GM12872 (cell line): ENCODE data around the gene MECR.
A peak's percentile ranks its signal among the peaks of the same experiment; 100 is the strongest.

Experiments used
- TF ChIP-seq, protein P1 (sequence below): IDR thresholded peaks from 3 replicates; pipeline ENCODE4 v1.5.1; 2011; ENCODE audit warnings: low read depth, mild to moderate bottlenecking, low read length, moderate library complexity; ENCODE audit not compliant: insufficient read depth

Gene MECR

DNA sequence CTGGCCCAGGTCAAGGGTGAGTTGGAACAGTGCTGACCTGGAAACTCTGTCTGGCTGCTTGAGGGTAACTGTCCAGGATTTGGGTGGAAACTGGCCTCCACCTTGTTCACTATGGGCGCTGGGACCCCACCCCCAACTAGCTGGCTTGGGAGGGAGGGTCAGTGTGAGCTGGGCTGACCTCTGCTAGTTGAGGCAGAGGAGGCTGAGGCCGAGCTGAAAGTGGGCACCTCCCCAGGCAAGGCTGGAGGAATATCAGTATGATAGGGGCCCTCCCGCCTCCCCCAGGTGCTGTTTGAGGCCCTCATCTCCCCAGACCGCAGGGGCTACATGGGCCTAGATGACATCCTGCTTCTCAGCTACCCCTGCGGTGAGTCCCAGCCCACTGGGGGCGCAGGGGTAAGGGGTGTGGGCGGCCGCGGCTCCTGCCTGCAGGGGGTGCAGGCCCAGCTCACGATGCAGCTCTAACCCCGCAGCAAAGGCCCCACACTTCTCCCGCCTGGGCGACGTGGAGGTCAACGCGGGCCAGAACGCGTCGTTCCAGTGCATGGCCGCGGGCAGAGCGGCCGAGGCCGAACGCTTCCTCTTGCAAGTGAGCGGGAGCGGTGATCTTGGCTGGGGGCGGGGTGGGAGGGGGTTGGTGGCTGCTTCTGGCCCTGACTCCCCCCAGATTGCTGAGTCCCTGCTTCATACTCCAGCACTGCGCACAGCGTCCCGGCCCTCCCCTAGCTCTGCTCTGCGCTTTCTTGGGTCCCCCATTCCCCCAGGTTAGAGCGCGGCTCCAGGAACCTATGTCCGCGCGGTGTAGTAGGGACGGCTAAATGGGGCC is 28.5 kb upstream of the MECR start:
- TF ChIP-seq, protein P1, sequence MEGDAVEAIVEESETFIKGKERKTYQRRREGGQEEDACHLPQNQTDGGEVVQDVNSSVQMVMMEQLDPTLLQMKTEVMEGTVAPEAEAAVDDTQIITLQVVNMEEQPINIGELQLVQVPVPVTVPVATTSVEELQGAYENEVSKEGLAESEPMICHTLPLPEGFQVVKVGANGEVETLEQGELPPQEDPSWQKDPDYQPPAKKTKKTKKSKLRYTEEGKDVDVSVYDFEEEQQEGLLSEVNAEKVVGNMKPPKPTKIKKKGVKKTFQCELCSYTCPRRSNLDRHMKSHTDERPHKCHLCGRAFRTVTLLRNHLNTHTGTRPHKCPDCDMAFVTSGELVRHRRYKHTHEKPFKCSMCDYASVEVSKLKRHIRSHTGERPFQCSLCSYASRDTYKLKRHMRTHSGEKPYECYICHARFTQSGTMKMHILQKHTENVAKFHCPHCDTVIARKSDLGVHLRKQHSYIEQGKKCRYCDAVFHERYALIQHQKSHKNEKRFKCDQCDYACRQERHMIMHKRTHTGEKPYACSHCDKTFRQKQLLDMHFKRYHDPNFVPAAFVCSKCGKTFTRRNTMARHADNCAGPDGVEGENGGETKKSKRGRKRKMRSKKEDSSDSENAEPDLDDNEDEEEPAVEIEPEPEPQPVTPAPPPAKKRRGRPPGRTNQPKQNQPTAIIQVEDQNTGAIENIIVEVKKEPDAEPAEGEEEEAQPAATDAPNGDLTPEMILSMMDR = no peak

DNA sequence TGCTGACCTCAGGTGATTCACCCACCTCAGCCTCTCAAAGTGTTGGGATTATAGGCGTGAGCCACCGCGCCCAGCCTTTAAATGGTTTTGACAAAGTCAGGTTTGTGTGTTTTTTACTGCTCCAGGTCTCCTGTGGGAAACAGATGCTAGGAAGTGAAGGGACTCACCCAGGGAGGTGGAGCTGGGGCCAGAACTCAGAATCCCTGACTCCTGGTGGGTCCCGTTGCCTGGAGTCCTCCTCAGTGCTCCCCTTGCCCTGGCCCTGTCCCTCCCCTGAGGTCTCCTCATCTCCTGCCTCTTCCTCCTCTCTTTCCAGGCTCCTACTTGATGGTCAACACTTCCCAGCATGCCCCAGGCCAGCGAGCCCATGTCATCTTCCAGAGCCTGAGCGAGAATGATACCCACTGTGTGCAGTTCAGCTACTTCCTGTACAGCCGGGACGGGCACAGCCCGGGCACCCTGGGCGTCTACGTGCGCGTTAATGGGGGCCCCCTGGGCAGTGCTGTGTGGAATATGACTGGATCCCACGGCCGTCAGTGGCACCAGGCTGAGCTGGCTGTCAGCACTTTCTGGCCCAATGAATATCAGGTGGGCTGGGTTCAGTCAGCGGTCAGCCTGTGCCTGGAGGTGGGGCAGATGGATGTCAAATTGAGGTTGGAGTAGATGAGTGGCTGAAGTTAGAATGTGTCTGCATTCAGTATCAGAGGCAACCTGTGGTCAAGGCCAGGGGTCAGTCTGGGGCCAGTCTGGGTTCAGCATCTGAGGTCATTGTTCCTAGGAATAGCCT is 27.6 kb upstream of the MECR start:
- TF ChIP-seq, protein P1 = no peak

DNA sequence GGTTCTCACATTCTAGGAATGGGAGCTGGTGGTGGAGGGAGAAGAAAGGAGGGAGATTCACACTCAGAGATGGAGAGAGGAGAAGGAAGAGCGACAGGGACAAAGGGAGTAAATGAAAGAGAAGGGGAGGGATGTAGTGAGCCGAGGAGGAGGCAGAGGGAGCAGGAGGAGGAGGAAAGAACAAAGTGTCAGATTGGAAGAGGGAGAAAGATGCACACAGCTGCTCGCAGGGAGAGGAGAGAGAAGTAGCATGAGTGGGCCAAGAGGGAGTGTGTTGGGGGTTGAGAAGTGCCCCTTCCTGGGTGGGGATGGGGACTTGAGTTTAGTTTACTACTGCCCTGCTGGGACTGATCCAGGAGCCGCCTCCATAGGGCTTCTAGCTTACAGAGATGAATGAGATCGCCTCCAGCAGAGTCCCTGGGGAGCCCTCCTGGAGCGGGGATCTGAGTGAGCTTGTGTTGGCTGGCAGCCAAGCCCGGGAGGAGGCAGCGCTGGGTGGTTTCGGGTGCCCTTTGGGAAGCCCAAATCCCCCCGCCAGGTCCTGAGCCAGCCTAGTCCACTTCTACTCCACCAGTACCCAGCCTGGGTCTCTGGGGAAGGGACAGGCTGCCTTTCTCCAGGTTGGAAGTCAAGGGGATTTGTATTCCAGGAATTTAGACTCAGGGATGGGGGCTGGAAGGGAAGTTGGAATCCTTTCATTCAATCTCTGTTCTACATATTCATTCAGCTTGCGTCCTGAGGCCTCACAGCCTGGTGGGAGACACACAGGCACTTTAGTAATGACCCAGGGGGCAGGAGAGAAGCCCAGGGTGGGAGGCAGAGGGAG is 26.5 kb upstream of the MECR start:
- TF ChIP-seq, protein P1 = no peak

DNA sequence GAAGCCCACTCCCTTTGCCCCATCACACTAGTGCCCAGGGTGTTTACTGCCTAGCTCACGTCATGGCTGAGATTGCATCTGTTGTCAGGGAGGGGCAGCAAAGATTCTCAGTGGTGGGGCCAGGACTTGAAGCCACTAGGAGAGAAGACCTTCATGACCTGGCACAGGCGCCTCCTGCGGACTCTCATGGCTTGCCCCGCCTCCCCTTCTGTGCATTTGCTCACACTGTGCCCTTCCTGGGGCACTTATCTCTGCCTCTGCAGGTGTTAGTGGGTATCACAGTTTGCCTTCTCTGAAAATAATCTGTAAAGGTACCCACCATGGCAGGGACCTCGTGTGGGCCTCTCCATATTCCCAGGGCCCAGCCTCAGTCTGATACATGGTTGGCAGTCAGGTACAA is 25.7 kb upstream of the MECR start:
- TF ChIP-seq, protein P1 = 0 out of 3 replicates have a peak, but pooled peaks have one; percentile 25

DNA sequence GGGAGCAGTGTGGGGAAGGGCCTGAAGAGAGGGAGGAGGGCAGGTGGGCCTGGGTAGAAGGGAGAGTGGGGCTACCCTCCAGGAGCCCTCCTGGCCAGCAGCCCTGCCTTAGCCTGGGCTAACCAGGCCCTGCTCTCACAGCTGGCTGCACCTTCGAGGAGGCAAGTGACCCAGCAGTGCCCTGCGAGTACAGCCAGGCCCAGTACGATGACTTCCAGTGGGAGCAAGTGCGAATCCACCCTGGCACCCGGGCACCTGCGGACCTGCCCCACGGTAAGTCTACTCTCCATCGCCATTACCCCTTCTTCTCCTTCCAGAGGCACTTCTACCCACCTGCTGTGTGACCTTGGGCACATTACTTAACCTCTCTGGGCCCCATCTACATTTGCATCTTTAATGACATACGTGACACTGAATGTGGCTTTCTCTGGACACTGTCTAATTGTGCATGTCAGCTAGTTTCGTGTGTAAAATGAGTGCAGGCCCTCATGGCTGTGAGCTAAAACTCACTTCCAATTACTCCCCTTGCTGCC is 24.5 kb upstream of the MECR start:
- TF ChIP-seq, protein P1 = no peak

DNA sequence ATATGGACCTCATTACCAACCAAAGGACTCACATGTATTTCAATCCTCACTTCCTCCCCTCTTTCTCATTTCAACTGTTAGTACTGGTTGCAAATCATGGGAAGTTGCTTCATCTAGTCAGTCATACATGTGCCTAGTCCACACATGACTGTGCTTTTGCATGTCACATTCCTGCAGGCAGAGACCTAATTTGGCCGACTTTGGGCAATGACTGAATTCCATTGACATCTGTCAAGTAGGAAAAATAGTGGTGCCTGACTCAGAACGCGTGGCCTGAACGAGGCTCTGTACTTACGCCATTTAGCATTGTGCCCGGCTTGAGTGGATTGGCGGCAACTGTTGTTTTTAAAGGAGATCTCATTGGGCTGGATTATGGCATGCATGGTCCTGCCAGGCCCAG is 23.6 kb upstream of the MECR start:
- TF ChIP-seq, protein P1 = no peak
